Measurements from ENCODE around the gene OXA1L.
A peak's percentile ranks its signal among the peaks of the same experiment; 100 is the strongest.
"Not testable (repeated sequence)": the region's sequence is repeated elsewhere in the genome, so short reads cannot be mapped to it uniquely, and the experiment has no call there.

OXA1L gene

GRCh38 chr14:22748631-22749068 is 17.8 kb upstream of the OXA1L start:
- Histone ChIP-seq H2AK5ac (ENCODE audit: low read depth, low read length) (no peak overlapping the region), H4K8ac (ENCODE audit: low read depth, low read length) (no peak overlapping the region), H3K9me3 (replicated peaks in 1 of 2; ENCODE audit: control insufficient read depth in 2 of 2, insufficient read depth in 1 of 2, low read depth in 1 of 2, low read length in 2 of 2) (no peaks in the 10 kb centered on the region), H3K79me1 (ENCODE audit: low read depth, low read length) (no peaks in the 10 kb centered on the region), H3K4me1 (ENCODE audit: control insufficient read depth in 2 of 2, insufficient read depth in 1 of 2, low read depth in 1 of 2, low read length in 2 of 2) (peaks cover 1 to 2% of the 10 kb centered on the region in 2 donors), H4K91ac (ENCODE audit: low read depth, low read length, poor library complexity) (no peak overlapping the region), H2BK120ac (ENCODE audit: low read depth, low read length) (no peak overlapping the region), H3K4ac (ENCODE audit: low read length) (no peak overlapping the region), H2BK5ac (ENCODE audit: low read length) (no peak overlapping the region), H3K18ac (ENCODE audit: low read length) (no peak overlapping the region), H3K27ac (replicated peaks; ENCODE audit: low read length) (no peak overlapping the region), H3K9ac (ENCODE audit: low read depth, low read length, poor library complexity) (no peak overlapping the region), H2BK15ac (ENCODE audit: low read length) (no peak overlapping the region), H3K4me2 (ENCODE audit: insufficient read depth, low read length, poor library complexity, severe bottlenecking) (no peak overlapping the region), H2AFZ (ENCODE audit: low read length) (no peak overlapping the region), H3K27me3 (ENCODE audit: control insufficient read depth in 3 of 3, insufficient read depth in 3 of 3, low read depth in 1 of 3, low read length in 3 of 3) (no peaks in the 10 kb centered on the region), H2BK12ac (ENCODE audit: low read length) (no peak overlapping the region), H3K23ac (ENCODE audit: low read depth, low read length, poor library complexity) (no peak overlapping the region), H3K4me3 (ENCODE audit: low read length in 2 of 2) (no peak overlapping the region), H3K36me3 (replicated peaks in 1 of 2; ENCODE audit: control insufficient read depth in 2 of 2, insufficient read depth in 2 of 2, low read length in 2 of 2) (no peaks in the 10 kb centered on the region), H3K14ac (ENCODE audit: low read length) (no peak overlapping the region)
- no CpG with 5 or more reads among the region's 4 CpGs for WGBS, 2 donors (ENCODE audit: extremely low coverage in 2 of 2, insufficient read length in 2 of 2, insufficient replicate concordance in 1 of 2)
- DNase-seq (ENCODE audit: low spot score), result no peak

- H3K23ac ChIP-seq (ENCODE audit: low read depth, low read length, poor library complexity), result no peak overlapping the region
- no peak for DNase-seq (ENCODE audit: low spot score)
- H3K9ac ChIP-seq (ENCODE audit: low read depth, low read length, poor library complexity), result no peak overlapping the region
- H3K4ac ChIP-seq (ENCODE audit: low read length), result no peak overlapping the region
- H4K8ac ChIP-seq (ENCODE audit: low read depth, low read length), result no peak overlapping the region
- no peaks in the 10 kb centered on the region for H3K79me1 ChIP-seq (ENCODE audit: low read depth, low read length)
- no peaks in the 10 kb centered on the region for H3K9me3 ChIP-seq (replicated peaks in 1 of 2; ENCODE audit: control insufficient read depth in 2 of 2, insufficient read depth in 1 of 2, low read depth in 1 of 2, low read length in 2 of 2)
- H3K27me3 ChIP-seq (ENCODE audit: control insufficient read depth in 3 of 3, insufficient read depth in 3 of 3, low read depth in 1 of 3, low read length in 3 of 3), result no peaks in the 10 kb centered on the region
- H2AK5ac ChIP-seq (ENCODE audit: low read depth, low read length), result no peak overlapping the region
- no peak overlapping the region for H2BK12ac ChIP-seq (ENCODE audit: low read length)
- no peak overlapping the region for H3K14ac ChIP-seq (ENCODE audit: low read length)
- no peak overlapping the region for H4K91ac ChIP-seq (ENCODE audit: low read depth, low read length, poor library complexity)
- no peaks in the 10 kb centered on the region for H3K36me3 ChIP-seq (replicated peaks in 1 of 2; ENCODE audit: control insufficient read depth in 2 of 2, insufficient read depth in 2 of 2, low read length in 2 of 2)
- H2BK120ac ChIP-seq (ENCODE audit: low read depth, low read length), result no peak overlapping the region
- no peak overlapping the region for H3K18ac ChIP-seq (ENCODE audit: low read length)
- peaks cover 2 to 3% of the 10 kb centered on the region in 2 donors for H3K4me1 ChIP-seq (ENCODE audit: control insufficient read depth in 2 of 2, insufficient read depth in 1 of 2, low read depth in 1 of 2, low read length in 2 of 2)
- H2AFZ ChIP-seq (ENCODE audit: low read length), result no peak overlapping the region
- no CpG with 5 or more reads among the region's 8 CpGs for WGBS, 2 donors (ENCODE audit: extremely low coverage in 2 of 2, insufficient read length in 2 of 2, insufficient replicate concordance in 1 of 2)
- H2BK15ac ChIP-seq (ENCODE audit: low read length), result no peak overlapping the region
- H3K27ac ChIP-seq (replicated peaks; ENCODE audit: low read length), result no peak overlapping the region
- no peak overlapping the region for H3K4me2 ChIP-seq (ENCODE audit: insufficient read depth, low read length, poor library complexity, severe bottlenecking)
- H3K4me3 ChIP-seq (ENCODE audit: low read length in 2 of 2), result no peak overlapping the region
- no peak overlapping the region for H2BK5ac ChIP-seq (ENCODE audit: low read length)
Measured at GRCh38 chr14:22752422-22752821, 14.1 kb upstream of the OXA1L start.

GRCh38 chr14:22753586-22753985 is 12.9 kb upstream of the OXA1L start:
- Histone ChIP-seq H2BK15ac (ENCODE audit: low read length) (no peak overlapping the region), H3K79me1 (ENCODE audit: low read depth, low read length) (no peaks in the 10 kb centered on the region), H4K91ac (ENCODE audit: low read depth, low read length, poor library complexity) (no peak overlapping the region), H2AFZ (ENCODE audit: low read length) (peak overlapping the region; percentile 17), H2BK5ac (ENCODE audit: low read length) (no peak overlapping the region), H2BK12ac (ENCODE audit: low read length) (no peak overlapping the region), H3K27me3 (ENCODE audit: control insufficient read depth in 3 of 3, insufficient read depth in 3 of 3, low read depth in 1 of 3, low read length in 3 of 3) (no peaks in the 10 kb centered on the region), H4K8ac (ENCODE audit: low read depth, low read length) (no peak overlapping the region), H3K18ac (ENCODE audit: low read length) (no peak overlapping the region), H3K9me3 (replicated peaks in 1 of 2; ENCODE audit: control insufficient read depth in 2 of 2, insufficient read depth in 1 of 2, low read depth in 1 of 2, low read length in 2 of 2) (no peaks in the 10 kb centered on the region), H3K4me3 (ENCODE audit: low read length in 2 of 2) (no peak overlapping the region), H3K4me2 (ENCODE audit: insufficient read depth, low read length, poor library complexity, severe bottlenecking) (no peak overlapping the region), H2AK5ac (ENCODE audit: low read depth, low read length) (no peak overlapping the region), H2BK120ac (ENCODE audit: low read depth, low read length) (no peak overlapping the region), H3K23ac (ENCODE audit: low read depth, low read length, poor library complexity) (no peak overlapping the region), H3K36me3 (replicated peaks in 1 of 2; ENCODE audit: control insufficient read depth in 2 of 2, insufficient read depth in 2 of 2, low read length in 2 of 2) (no peaks in the 10 kb centered on the region), H3K4me1 (ENCODE audit: control insufficient read depth in 2 of 2, insufficient read depth in 1 of 2, low read depth in 1 of 2, low read length in 2 of 2) (peaks cover 2 to 3% of the 10 kb centered on the region in 2 donors), H3K27ac (replicated peaks; ENCODE audit: low read length) (no peak overlapping the region), H3K14ac (ENCODE audit: low read length) (no peak overlapping the region), H3K4ac (ENCODE audit: low read length) (no peak overlapping the region), H3K9ac (ENCODE audit: low read depth, low read length, poor library complexity) (no peak overlapping the region)
- no peak for DNase-seq (ENCODE audit: low spot score)
- no CpG with 5 or more reads among the region's 6 CpGs for WGBS, 2 donors (ENCODE audit: extremely low coverage in 2 of 2, insufficient read length in 2 of 2, insufficient replicate concordance in 1 of 2)

DNA sequence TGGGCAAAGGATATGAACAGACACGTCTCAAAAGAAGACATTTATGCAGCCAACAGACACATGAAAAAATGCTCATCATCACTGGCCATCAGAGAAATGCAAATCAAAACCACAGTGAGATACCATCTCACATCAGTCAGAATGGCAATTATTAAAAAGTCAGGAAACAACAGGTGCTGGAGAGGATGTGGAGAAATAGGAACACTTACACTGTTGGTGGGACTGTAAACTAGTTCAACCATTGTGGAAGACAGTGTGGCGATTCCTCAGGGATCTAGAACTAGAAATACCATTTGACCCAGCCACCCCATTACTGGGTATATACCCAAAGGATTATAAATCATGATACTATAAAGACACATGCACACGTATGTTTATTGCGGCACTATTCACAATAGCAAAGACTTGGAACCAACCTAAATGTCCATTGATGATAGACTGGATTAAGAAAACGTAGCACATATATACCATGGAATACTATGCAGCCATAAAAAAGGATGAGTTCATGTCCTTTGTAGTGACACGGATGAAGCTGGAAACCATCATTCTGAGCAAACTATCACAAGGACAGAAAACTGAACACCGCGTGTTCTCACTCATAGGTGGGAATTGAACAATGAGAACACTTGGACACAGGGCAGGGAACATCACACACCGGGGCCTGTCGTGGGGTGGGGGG is 8.4 kb upstream of the OXA1L start:
- not testable (repeated sequence) for H2BK12ac ChIP-seq (ENCODE audit: low read length); H3K36me3 ChIP-seq (replicated peaks in 1 of 2; ENCODE audit: control insufficient read depth in 2 of 2, insufficient read depth in 2 of 2, low read length in 2 of 2); H3K79me1 ChIP-seq (ENCODE audit: low read depth, low read length); H3K4me3 ChIP-seq (ENCODE audit: low read length in 2 of 2); H3K14ac ChIP-seq (ENCODE audit: low read length); H3K4me2 ChIP-seq (ENCODE audit: insufficient read depth, low read length, poor library complexity, severe bottlenecking); H3K4me1 ChIP-seq (ENCODE audit: control insufficient read depth in 2 of 2, insufficient read depth in 1 of 2, low read depth in 1 of 2, low read length in 2 of 2); H2BK120ac ChIP-seq (ENCODE audit: low read depth, low read length); H2BK5ac ChIP-seq (ENCODE audit: low read length); H3K4ac ChIP-seq (ENCODE audit: low read length); H2AFZ ChIP-seq (ENCODE audit: low read length); H3K23ac ChIP-seq (ENCODE audit: low read depth, low read length, poor library complexity); H2BK15ac ChIP-seq (ENCODE audit: low read length); H3K27ac ChIP-seq (replicated peaks; ENCODE audit: low read length); H4K8ac ChIP-seq (ENCODE audit: low read depth, low read length); H3K9ac ChIP-seq (ENCODE audit: low read depth, low read length, poor library complexity); H4K91ac ChIP-seq (ENCODE audit: low read depth, low read length, poor library complexity); DNase-seq (ENCODE audit: low spot score); H3K18ac ChIP-seq (ENCODE audit: low read length); H2AK5ac ChIP-seq (ENCODE audit: low read depth, low read length); H3K9me3 ChIP-seq (replicated peaks in 1 of 2; ENCODE audit: control insufficient read depth in 2 of 2, insufficient read depth in 1 of 2, low read depth in 1 of 2, low read length in 2 of 2); H3K27me3 ChIP-seq (ENCODE audit: control insufficient read depth in 3 of 3, insufficient read depth in 3 of 3, low read depth in 1 of 3, low read length in 3 of 3)
- no CpG with 5 or more reads among the region's 10 CpGs for WGBS, 2 donors (ENCODE audit: extremely low coverage in 2 of 2, insufficient read length in 2 of 2, insufficient replicate concordance in 1 of 2)

All from neuronal stem cell (in vitro differentiated cells).